Measurements from ENCODE around the gene ARPC1B.
"Not testable (repeated sequence)": the region's sequence is repeated elsewhere in the genome, so short reads cannot be mapped to it uniquely, and the experiment has no call there.

Gene ARPC1B

GRCh38 chr7:99374111-99375064 is at the start of gene ARPC1B:
ARPC1B (plus strand) TSS chr7:99374730; CDS start chr7:99385715, 10,985 bp downstream.
- ATAC-seq (replicated peaks) (peak; percentile 71 to 77), DNase-seq (peak; percentile 73)
- Mint-ChIP-seq H3K4me1 (peaks cover 12 to 39% of the 10 kb centered on the region in 2 donors), H3K27ac (peak within 1 kb of the TSS; percentile 91), H3K27me3 (no peaks in the 10 kb centered on the region), H3K36me3 (peaks cover 22 to 24% of the 10 kb centered on the region in 2 donors), H3K9me3 (no peaks in the 10 kb centered on the region), H3K4me3 (peak within 1 kb of the TSS; percentile 84)

- H3K4me3 Mint-ChIP-seq, result peak overlapping the region; percentile 90 to 96
- peaks cover 10 to 48% of the 10 kb centered on the region in 2 donors for H3K4me1 Mint-ChIP-seq
- H3K36me3 Mint-ChIP-seq, result peaks cover 0 to 9% of the 10 kb centered on the region in 2 donors
- H3K27ac Mint-ChIP-seq, result peak overlapping the region; percentile 97
- DNase-seq (no peak), ATAC-seq (replicated peaks) (peak; percentile 1 to 2)
- no peaks in the 10 kb centered on the region for H3K27me3 Mint-ChIP-seq
- H3K9me3 Mint-ChIP-seq, result no peaks in the 10 kb centered on the region
Measured at GRCh38 chr7:99325001-99325493, 49.5 kb upstream of the ARPC1B start.

- no peaks in the 10 kb centered on the region for H3K9me3 Mint-ChIP-seq
Measured at GRCh38 chr7:99325592-99326407, 48.7 kb upstream of the ARPC1B start, which contains the start of gene ARPC1A. ARPC1A (plus strand) TSS chr7:99325898; CDS start chr7:99333354, 7,456 bp downstream.

GRCh38 chr7:99326408-99326782 is 48.1 kb upstream of the ARPC1B start:
- Mint-ChIP-seq H3K27me3 (no peaks in the 10 kb centered on the region), H3K4me1 (peaks cover 17 to 53% of the 10 kb centered on the region in 2 donors), H3K36me3 (peaks cover 3 to 21% of the 10 kb centered on the region in 2 donors), H3K4me3 (peak overlapping the region; percentile 90 to 96), H3K9me3 (no peaks in the 10 kb centered on the region), H3K27ac (peak overlapping the region; percentile 97)
- no peak for DNase-seq
- no peak for ATAC-seq (replicated peaks)

More at GRCh38 chr7:99325592-99326407, 48.7 kb upstream of the ARPC1B start, which contains the start of gene ARPC1A:
- Mint-ChIP-seq H3K36me3 (peaks cover 3 to 16% of the 10 kb centered on the region in 2 donors), H3K27me3 (no peaks in the 10 kb centered on the region), H3K4me1 (peaks cover 17 to 53% of the 10 kb centered on the region in 2 donors), H3K27ac (peak within 1 kb of the TSS; percentile 97), H3K4me3 (peak within 1 kb of the TSS; percentile 90 to 96)
- DNase-seq (peak; percentile 89), ATAC-seq (replicated peaks) (peak; percentile 94 to 96)

- not testable (repeated sequence) for DNase-seq, H3K27me3 Mint-ChIP-seq, H3K4me3 Mint-ChIP-seq, H3K9me3 Mint-ChIP-seq
- peaks cover 15 to 45% of the 10 kb centered on the region in 2 donors for H3K4me1 Mint-ChIP-seq
- H3K27ac Mint-ChIP-seq, result peak overlapping the region; percentile 79
- ATAC-seq (replicated peaks), result peak in 1 of 2 donors; percentile 14
- H3K36me3 Mint-ChIP-seq, result peaks cover 14 to 34% of the 10 kb centered on the region in 2 donors
Measured at GRCh38 chr7:99330314-99330961, 44.1 kb upstream of the ARPC1B start.

GRCh38 chr7:99331002-99331401 is 43.5 kb upstream of the ARPC1B start:
- no peak for ATAC-seq (replicated peaks)
- Mint-ChIP-seq H3K27me3 (no peaks in the 10 kb centered on the region), H3K9me3 (no peaks in the 10 kb centered on the region), H3K27ac (peak overlapping the region; percentile 25), H3K36me3 (peaks cover 15 to 33% of the 10 kb centered on the region in 2 donors), H3K4me1 (peaks cover 15 to 45% of the 10 kb centered on the region in 2 donors), H3K4me3 (no peak overlapping the region)
- DNase-seq, result no peak

- Mint-ChIP-seq H3K27me3 (no peaks in the 10 kb centered on the region), H3K27ac (no peak overlapping the region), H3K4me1 (no peaks in the 10 kb centered on the region), H3K4me3 (no peak overlapping the region), H3K9me3 (no peaks in the 10 kb centered on the region), H3K36me3 (peaks cover 25 to 35% of the 10 kb centered on the region in 2 donors)
- DNase-seq (no peak), ATAC-seq (replicated peaks) (no peak)
Measured at GRCh38 chr7:99339595-99339994, 34.9 kb upstream of the ARPC1B start.

- Mint-ChIP-seq H3K36me3 (peaks cover 22 to 31% of the 10 kb centered on the region in 2 donors), H3K27ac (no peak overlapping the region), H3K27me3 (no peaks in the 10 kb centered on the region), H3K4me1 (no peaks in the 10 kb centered on the region), H3K4me3 (no peak overlapping the region), H3K9me3 (no peaks in the 10 kb centered on the region)
- ATAC-seq (replicated peaks) (no peak), DNase-seq (no peak)
Measured at GRCh38 chr7:99340659-99341058, 33.9 kb upstream of the ARPC1B start.

GRCh38 chr7:99344061-99344647 is 30.4 kb upstream of the ARPC1B start:
- ATAC-seq (replicated peaks) (no peak), DNase-seq (no peak)
- no peaks in the 10 kb centered on the region for H3K9me3 Mint-ChIP-seq
- no peak overlapping the region for H3K4me3 Mint-ChIP-seq
- no peaks in the 10 kb centered on the region for H3K27me3 Mint-ChIP-seq
- no peaks in the 10 kb centered on the region for H3K4me1 Mint-ChIP-seq
- no peak overlapping the region for H3K27ac Mint-ChIP-seq
- H3K36me3 Mint-ChIP-seq, result peaks cover 22 to 32% of the 10 kb centered on the region in 2 donors

GRCh38 chr7:99350641-99351040 is 23.9 kb upstream of the ARPC1B start:
- H3K4me3 Mint-ChIP-seq; H3K27ac Mint-ChIP-seq; ATAC-seq (replicated peaks); H3K27me3 Mint-ChIP-seq; H3K9me3 Mint-ChIP-seq; H3K4me1 Mint-ChIP-seq; DNase-seq: not testable (repeated sequence)
- peaks cover 12 to 24% of the 10 kb centered on the region in 2 donors for H3K36me3 Mint-ChIP-seq

- no peak for DNase-seq
- H3K9me3 Mint-ChIP-seq, result no peaks in the 10 kb centered on the region
- H3K27ac Mint-ChIP-seq, result no peak overlapping the region
- H3K4me1 Mint-ChIP-seq, result no peaks in the 10 kb centered on the region
- H3K27me3 Mint-ChIP-seq, result no peaks in the 10 kb centered on the region
- ATAC-seq (replicated peaks), result no peak
- no peak overlapping the region for H3K4me3 Mint-ChIP-seq
- H3K36me3 Mint-ChIP-seq, result peaks cover 11 to 28% of the 10 kb centered on the region in 2 donors
Measured at GRCh38 chr7:99352247-99352646, 22.3 kb upstream of the ARPC1B start.

GRCh38 chr7:99355098-99355497 is 19.4 kb upstream of the ARPC1B start:
- Mint-ChIP-seq H3K9me3 (no peaks in the 10 kb centered on the region), H3K4me1 (peaks cover 0 to 1% of the 10 kb centered on the region in 2 donors), H3K27ac (no peak overlapping the region), H3K36me3 (peaks cover 25 to 38% of the 10 kb centered on the region in 2 donors), H3K4me3 (no peak overlapping the region), H3K27me3 (no peaks in the 10 kb centered on the region)
- ATAC-seq (replicated peaks), result no peak
- DNase-seq, result no peak

GRCh38 chr7:99357701-99358490 is 16.6 kb upstream of the ARPC1B start:
- no peaks in the 10 kb centered on the region for H3K9me3 Mint-ChIP-seq
- ATAC-seq (replicated peaks), result no peak
- no peak overlapping the region for H3K4me3 Mint-ChIP-seq
- no peak for DNase-seq
- peak overlapping the region; percentile 37 for H3K27ac Mint-ChIP-seq
- H3K4me1 Mint-ChIP-seq, result peaks cover 1 to 6% of the 10 kb centered on the region in 2 donors
- H3K27me3 Mint-ChIP-seq, result no peaks in the 10 kb centered on the region
- H3K36me3 Mint-ChIP-seq, result peaks cover 29 to 33% of the 10 kb centered on the region in 2 donors
